GM19452 (cell line): ENCODE measurements around the gene USF2.
"Not testable (repeated sequence)": the region's sequence is repeated elsewhere in the genome, so short reads cannot be mapped to it uniquely, and the experiment has no call there.

Source experiments
- ATAC-seq: cut with Tn5 transposase; IDR thresholded peaks from one replicate; pipeline ENCODE4 v1.9.1; 2021; ENCODE audit not compliant: unreplicated experiment

Gene USF2

DNA sequence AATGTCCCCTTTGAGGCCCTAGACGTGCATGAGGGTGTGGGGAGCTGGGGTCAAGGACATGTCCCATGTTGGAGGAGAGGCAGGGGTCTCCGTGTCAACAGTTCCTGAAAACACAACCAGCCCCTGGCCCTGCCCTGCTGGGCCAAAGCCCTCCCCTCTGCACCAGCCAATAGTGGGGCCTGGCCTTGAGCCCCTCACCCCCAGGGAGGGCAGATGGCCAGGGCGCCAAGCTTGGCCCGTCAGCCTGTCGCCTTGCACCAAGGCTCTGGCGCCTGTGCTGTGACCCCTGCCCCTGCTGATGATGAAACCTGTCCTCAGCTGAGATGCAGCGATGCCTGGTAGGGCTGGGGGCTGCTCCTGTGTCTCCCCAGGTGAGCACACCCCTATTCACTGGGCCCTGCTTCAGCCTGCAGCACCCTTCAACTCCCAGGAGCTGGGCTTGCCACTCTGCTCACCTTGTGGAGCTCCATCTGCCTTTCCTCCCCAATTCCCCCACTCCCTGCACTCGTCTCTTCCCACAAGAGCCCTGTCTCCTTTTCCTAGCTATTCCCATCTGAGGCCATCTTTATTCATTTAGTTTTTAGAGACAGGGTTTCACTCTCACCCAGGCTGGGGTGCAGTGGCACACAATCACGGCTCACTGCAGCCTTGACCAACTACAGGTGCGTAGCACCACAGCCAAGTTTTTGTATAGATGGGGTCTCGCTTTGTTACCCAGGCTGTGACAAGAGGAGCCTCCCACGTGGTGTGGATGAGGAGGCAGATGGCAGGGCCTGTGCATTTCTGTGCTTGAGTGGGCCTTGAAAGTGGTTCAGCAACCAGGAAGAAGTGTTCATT is 11.4 kb downstream of the USF2 start:
- ATAC-seq, result no peak

DNA sequence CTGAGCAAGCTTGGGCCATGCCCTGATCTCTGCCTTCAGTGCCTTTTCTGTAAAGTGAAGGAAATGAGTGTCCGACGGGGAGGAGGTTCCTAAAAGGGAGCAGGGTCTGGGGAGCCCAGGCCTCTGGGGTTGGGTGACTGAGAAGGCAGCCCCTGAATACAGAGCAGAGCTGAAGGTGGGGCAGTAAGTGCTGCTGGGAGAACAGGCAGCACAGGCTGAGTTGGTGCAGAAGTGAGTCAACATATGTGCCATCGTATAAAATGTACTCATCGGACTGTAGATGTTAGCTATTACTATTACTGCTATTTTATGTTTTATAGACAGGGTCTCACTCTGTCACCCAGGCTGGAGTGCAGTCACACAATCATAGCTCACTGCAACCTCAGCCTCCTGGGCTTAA is 12.5 kb downstream of the USF2 start:
- ATAC-seq, result no peak

DNA sequence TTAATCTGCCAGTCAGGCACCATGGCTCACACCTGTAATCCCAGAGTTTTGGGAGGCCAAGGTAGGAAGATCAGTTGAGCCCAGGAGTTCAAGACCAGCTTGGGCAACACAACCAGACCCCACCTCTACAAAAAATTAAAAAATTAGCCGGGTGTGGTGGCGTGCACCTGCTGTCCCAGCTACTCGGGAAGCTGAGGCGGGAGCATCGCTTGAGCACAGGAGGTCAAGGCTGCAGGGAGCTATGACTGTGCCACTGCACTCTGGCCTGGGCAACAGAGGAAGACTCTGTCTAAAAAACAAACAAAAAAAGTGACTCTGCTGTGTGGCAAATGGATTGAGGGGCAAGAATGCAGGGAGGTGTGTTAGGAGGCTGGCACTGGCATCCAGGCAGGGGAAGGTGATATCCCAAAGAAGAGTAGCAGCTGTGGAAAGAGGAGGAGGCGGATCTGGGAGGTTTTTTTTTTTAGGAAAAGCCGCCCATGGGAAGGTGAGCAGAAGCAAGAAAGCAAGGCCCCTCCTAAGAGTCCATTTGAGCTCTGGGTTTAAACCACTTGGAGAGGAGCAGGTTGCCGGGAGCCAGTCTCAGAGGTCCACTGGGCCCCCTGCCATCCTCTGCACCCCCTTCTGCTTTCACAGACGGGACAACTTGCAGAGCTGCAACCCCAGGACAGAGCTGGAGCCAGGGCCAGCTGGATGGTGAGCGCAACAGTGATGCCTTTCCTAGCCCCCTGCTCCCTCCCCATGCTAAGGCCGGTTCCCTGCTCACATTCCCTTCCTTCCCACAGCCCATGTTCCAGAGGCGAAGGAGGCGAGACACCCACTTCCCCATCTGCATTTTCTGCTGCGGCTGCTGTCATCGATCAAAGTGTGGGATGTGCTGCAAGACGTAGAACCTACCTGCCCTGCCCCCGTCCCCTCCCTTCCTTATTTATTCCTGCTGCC is 15.7 kb downstream of the USF2 start:
- ATAC-seq, result no peak

DNA sequence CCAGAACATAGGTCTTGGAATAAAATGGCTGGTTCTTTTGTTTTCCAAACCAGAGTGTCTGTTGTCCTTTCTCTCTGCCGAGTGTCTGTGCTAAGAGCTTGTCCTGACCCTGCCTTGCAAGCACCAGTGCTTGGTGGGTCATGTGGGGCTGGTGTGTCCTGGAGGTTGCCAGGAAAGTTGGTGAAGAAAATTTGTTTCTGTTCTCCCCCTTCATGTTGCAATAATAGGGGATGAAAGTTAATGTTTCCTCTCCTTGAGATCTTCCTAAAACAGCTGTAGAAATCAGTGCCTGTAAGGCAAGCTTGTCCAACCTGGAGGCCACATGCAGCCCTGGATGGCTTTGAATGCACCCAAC is 16.3 kb downstream of the USF2 start:
- ATAC-seq, result no peak

DNA sequence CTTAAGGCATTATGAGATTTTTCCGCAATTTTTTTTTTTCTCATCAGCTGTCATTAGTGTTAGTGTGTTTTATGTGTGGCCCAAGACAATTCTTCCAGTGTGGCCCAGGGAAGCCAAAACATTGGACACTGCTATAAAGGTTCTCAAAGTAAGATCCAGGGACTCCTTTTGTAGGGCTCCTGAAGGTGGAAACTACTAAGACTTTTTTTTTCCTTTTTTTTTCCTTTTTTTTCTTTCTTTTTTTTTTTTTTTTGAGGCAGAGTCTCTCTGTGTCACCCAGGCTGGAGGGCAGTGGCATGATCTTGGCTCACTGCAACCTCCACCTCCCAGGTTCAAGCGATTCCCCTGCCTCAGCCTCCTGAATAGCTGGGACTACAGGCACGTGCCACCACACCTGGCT is 16.7 kb downstream of the USF2 start:
- not testable (repeated sequence) for ATAC-seq

DNA sequence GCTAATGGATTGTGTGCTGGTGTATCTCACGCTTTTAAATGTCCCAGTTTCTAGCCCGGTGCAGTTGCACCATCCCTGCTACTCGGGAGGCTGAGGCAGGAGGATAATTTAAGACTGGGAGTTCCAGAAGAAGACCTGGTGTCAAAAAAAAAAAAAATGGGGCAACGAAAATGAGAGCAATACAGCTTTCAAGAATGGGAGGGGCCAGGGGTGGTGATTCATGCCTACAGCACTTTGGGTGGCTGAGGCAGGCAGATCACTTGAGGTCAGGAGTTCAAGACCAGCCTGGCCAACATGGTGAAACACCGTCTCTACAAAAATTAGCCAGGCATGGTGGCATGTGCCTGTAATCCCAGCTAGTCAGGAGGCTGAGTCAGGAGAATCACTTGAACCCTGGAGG is 17.3 kb downstream of the USF2 start:
- ATAC-seq, result not testable (repeated sequence)

DNA sequence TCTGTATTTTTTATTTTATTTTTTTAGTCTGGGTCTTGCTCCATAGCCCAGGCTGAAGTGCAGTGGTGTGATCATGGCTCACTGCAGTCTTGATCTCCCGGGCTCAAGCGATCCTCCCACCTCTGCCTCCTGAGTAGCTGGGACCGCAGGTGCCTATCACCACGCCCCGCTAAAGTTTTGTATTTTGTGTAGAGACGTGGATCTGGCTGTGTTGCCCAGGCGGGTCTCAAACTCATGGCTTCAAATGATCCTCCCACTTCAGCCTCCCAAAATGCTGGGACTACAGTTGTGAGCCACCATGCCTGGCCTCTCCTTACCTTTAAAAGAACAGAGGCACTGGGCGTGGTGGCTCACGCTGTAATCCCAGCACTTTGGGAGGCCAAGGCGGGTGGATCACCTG is 19.0 kb downstream of the USF2 start:
- no peak for ATAC-seq

DNA sequence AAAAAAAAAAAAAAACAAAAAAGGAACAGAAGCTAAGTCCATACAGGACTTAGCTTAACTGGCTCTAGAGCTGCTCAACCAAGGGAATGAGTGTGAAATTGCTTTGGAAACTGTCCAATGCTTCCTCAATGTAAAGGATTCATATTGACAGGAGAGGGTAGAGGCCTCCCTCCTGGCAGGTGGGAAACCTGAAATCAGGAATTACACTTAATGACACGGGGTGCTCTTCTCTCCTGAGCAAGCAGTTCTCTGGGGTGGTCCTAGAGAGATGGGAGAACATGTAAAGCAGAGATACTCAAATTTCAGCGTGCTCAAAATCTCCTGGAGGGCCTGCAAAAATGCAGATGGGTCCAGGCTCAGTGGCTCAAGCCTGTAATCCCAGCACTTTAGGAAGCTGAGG is 19.6 kb downstream of the USF2 start:
- ATAC-seq, result no peak

DNA sequence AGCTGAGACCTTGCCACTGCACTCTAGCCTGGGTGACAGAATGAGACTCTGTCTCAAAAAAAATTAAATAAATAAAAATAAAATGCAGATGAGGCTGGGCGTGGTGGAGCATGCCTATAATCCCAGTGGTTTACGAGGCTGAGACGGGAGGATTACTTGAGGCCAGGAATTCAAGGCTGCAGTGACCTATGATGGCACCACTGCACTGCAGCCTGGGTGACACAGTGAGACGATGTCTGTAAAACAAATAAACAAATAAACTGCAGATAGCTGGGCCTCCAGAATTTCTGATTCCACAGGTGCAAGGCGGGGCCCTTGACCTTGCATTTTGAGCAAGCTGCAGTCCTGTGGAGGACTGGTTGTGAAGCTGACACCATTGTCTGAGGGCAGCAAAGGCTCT is 20.1 kb downstream of the USF2 start:
- ATAC-seq, result no peak

DNA sequence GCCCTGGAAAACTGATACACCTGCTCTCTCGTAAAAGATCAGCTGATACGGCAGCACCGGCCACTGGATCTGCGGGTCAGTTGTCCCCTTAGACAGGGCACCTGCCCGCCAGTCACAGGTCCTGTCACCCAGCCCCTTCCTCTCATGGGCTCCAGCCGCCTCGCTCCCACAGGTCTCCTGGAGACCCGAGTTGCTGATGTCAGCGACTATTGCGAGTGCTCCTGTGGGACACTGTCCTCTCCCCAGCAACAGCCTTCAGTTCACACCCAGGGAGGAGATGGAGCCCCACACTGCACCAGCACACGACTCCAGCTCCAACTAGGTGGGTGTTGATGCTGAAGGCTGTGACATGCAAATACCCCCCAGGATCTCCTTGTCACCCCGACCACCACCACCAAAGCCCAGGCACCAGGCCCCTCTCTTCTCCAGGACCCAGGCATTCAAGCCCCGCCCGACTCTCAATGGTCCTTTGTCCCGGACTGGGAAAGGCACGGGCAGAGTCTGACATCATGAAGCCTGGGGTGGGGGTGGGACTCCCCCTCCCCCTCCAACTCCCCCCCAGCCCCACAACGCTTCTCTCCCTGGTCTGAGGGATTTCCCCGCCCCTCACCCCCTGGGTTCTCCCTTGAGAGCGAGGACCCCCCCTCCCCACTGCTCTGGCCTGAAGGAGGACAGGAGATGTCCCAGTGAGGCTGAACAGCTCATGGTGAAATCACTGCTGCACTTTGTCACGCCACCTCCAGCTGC is 21.8 kb downstream of the USF2 start:
- no peak for ATAC-seq

DNA sequence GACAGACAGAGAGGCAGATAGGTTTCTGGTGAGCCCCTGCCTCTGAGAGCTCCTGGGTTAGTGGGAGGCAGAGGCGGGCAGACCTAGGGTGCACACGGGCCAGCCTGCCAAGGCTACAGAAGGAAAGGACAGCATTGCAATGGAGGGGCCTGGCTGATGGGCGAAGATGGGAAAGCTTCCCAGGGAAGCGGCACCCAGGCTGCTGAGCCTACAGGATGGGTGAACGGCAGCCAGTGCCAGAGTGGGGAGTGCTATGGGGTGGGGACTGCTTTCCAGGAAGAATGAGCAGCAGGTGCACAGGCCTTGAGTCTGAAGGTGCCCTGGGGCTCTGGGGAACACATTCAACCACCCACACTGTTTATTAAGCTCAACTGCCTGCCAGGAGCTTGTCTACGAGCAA is 22.5 kb downstream of the USF2 start:
- ATAC-seq, result no peak

DNA sequence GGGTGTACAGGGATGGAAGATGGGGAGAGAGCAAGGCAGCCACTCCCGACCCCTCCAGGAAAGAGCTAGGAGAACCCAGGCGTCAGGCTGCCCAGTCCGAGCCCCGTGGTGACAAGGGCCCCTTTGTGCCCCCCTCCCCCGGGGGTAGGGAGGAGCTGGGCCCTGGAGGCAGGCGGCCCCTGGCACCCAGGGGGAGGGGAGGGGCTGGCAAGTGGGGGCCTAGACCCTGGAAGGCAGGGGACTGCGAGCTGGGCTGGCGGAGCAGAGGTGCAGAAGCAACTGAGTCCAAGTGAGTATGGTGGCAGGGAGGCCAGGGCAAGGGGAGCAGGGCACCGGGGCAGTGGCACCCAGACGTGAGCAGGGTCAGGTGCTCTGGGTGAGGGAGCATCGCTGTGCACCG is 23.2 kb downstream of the USF2 start, which contains the start of gene MAG:
Gene MAG, plus strand, starts transcription at position 246 of the 400 bp plus-strand sequence. CDS start 3,248 bp downstream, outside the sequence.
- ATAC-seq, result no peak

DNA sequence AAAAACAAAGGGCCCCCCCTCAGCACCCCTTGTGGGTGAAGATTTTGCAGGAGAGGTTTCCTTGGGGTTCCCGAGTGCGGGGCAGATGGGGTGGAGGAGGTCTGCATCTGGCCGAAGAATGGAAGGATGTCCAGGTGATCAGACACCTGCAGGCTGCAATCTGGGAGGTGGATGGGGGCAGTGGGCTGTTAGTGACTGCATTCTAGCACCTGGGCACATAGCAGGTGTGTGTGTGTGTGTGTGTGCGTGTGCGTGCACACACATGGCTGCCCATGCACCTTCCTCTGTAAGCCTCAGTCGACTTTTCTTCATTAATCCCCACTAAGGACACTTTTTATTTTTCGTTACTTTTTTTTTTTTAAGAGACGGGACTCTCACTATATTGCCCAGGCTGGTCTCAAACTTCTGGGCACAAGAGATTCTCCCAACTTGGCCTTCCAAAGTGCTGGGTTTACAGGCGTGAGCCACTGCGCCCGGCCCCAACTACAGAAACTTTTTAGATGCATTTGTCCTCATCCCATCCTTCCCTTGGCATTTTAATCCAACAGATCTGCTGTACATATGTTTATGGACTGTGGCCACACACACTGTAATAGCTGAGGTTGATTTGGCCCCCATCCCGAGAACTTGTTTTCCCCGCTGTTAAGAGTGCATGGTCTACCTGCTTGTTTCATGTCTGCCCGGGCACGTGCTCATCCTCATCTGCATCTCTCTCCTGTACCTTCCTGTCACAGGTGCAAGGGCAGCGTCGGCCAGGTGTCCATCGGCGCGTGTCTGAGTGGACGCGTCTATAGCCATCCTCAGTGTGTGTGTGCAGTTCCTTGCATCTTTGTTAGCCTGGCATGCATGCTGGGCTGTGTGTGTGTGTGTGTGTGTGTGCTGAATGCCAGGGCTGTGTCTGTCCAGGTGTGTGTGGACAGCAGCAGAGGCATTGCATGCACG is 23.9 kb downstream of the USF2 start:
- no peak for ATAC-seq

DNA sequence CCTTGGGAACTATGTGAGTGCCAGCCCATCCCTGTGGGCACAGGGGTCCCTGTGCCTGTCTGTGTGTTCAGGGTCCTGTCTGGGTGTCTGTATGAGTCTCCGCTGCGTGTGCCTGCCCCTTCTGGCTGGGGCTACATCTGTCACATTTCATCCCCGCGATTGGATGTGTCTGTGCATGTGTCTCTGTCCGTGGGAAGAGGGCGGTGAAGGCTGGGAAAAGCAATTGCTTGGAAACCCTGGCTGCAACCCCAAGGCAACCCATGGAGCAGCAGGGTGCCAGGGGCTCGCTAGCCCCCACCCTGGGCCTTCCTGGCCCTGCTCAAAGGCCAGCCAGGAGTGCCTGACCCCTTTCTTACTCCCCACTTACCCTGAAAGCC is 24.6 kb downstream of the USF2 start:
- ATAC-seq, result no peak

DNA sequence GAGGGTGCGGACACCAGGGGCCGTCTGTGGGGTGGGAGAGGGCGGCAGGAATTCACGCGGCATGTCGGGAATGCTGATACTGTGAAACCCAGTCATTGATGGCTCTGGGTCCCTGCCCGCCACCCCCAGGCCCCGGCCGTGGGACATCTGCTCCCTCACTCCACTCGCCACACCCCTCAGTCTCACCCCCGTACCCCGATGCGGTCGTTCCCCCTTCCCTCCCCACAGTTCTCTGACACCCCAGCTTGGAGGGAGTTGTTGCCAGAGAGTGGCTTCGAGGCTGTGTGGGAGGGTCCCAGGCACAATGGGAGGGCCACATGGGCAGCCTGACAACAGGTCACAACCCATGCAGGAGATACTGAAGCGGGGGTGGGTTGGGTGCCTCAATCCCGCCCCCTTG is 25.0 kb downstream of the USF2 start:
- ATAC-seq, result no peak

DNA sequence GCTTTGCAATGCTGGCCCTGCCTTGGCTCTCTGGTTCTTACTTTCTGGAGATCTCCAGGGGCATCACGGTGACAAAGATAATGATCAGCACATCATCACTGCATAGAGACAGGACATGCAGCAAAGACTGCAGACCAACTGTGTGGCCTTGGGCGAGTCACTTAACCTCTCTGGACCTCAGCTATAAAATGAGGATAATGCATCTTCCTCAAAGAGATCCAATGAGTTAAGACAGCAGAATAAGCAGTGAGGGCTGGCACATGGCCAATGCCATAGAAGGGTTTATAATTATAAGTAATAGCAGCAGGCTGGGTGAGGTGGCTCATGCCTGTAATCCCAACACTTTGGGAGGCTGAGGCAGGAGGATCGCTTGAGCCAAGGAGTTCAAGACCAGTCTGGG is 25.6 kb downstream of the USF2 start:
- ATAC-seq, result no peak

DNA sequence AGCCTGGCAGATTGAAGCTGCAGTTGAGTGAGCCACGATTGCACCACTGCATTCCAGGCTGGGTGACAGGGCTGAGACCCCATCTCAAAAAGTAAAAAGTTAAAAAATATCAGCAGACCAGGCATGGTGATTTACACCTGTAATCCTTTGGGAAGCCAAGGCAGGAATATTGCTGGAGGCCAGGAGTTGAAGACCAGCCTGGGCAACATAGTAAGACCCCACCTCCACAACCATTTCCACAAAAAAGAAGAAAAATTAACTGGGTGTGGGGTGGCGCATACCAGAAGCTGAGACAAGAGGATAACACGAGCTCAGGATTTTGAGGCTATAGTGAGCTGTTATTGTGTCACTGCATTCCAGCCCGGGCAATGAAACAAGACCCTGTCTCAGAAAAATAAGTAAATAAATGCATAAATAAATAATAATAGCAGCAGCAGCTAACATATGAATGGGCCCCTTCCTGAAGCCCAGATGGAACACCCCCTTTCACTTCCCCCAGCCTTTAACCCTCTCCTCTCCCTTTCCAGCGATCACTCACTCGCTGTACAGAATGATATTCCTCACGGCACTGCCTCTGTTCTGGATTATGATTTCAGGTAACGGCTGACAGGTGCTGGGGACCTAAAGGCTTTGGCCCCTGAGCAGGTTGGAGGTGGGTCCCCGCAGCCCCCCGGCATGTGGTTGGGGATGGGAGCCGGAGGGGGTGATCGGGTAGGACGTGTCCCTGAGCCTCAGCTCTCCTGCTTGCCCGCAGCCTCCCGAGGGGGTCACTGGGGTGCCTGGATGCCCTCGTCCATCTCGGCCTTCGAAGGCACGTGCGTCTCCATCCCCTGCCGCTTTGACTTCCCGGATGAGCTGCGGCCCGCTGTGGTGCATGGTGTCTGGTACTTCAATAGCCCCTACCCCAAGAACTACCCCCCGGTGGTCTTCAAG is 26.4 kb downstream of the USF2 start:
- no peak for ATAC-seq

DNA sequence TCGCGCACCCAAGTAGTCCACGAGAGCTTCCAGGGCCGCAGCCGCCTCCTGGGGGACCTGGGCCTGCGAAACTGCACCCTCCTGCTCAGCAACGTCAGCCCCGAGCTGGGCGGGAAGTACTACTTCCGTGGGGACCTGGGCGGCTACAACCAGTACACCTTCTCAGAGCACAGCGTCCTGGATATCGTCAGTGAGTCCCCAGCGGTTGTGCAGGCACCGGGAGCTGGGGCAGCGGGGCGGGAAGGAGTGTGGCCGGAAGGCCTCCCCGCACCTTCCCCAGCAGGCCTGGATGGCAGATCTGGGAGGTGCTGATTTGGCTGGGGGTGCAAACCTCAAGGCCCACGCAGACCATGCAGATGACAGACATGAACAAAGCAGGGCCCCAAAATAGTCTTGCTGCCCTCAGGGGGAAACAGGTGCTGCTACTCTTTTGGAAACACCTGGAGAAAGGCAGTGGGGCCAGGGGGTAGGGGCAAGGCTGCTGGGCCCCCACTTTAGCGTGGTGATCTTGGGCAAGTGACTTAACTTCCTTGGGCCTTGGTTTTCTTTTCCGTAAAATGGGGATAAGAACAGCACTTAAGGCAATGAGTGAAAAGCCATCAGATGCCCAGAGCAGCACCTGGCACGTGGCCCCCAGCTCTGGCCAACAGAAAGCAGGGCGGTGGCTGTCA is 27.2 kb downstream of the USF2 start:
- no peak for ATAC-seq
